ENCODE data around the gene PNPLA5. TPM values are rescaled to one million over a fixed set of nuclear protein-coding genes. Genes with fewer than 3 reads are reported as not detected.
"Not testable (repeated sequence)": the region's sequence is repeated elsewhere in the genome, so short reads cannot be mapped to it uniquely, and the experiment has no call there.

The PNPLA5 gene
- total RNA-seq, 1 donor from 2014 or later, result not detected

DNA sequence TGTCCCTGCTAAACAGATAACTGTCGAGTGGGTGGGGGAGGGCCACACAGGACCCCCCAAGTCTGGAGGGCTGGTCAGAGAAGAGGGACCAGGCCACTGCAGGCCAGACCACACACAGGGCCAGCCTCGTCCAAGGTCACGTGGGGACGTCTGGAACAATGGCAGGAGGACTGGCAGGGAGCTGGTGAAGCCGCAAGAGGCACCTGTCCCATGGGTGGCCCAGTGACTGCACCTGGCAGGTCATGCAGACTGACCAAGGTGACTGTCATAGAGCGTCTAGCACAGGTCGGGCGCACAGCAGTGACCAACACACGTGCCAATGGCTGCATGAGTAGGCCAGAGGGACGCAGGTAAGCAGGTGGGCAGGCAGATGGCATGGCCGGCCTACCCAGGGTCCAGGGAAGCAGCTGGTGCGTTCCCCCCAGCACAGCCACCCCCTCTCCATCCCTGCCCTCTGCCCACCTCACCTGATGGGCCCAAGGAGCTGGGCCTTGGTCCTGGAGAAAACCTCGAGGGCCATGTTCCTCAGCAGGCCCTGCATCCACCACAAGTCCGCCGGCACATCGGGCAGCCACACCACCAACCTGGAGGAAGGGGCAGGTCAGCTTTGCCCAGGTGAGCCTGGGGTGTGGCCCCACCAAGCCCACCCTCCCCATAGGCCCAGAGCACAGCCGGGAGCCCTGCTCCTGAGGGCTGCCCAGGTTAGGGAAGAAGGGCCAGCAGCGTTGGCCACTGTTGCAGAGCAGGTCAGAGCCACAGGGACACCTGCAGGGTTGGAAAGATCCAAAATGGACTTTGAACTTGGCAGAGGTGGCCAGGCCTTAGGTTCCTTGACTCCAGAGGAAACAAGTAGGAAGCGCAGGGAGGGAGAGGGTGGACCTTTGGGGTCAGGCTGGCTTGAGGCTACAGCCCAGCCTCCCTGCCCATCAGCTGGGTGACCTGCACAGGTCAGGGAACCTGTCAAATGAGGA lies 10.4 kb downstream of the PNPLA5 start:
- intact Hi-C loops (cut with micrococcal nuclease), result loop anchor here (2.0 kb wide), 1 partner anchor 745 kb away; no protein-coding TSS in a partner anchor

DNA sequence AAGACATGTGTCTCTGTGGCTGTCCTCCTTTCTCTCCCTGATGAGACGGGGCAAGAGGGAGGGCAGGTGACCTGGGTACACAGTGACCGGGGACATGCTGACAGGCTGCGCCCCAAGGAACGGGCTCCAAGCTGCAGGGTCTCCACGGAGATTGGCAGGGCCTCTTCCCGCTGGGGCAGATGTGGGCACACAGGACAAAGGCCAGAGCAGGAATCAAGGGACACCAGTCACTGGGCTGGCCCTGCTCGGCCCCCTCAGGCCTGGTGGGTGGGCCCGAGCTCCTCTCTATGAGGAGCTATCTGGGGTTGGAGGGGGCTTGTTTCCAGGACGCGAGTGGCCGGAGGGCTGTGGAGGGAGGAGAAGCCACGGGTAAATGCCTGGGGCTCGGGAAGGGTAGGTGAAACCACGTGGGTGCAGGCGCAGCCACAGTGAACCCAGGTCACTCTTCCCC lies 11.2 kb downstream of the PNPLA5 start:
- intact Hi-C loops (cut with micrococcal nuclease), result no loop called here

DNA sequence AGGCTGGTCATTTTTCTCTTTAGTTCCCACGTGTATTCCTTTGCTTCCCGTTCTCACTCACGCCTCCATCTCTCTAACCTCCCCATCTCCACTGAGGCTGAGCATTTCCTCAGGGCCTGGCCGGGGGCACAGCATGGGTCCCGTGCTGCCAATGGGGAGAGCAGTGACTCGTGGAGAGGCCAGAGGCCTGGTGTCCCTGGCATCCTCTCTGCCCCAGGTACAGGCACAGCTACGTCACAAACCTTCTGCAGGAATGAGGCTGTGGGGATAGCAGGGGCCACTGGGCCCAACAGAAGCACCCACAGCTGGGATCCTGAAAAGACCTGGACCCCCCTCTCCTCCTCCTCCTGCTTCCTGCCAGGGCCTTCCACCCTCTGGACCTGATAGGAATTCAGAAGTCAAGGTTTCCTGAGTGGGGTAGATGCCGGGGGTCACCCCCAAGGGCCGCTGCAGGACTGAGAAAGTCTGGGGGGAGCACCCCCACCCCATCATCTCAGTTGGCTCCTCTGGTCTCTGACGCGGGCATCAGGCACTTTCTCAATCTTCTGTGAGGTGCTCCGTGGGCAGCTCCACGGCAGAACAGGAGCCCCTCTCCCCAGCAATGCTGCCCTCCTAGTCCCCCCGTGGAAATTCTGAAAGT lies 11.8 kb downstream of the PNPLA5 start:
- intact Hi-C loops (cut with micrococcal nuclease), result no loop called here

DNA sequence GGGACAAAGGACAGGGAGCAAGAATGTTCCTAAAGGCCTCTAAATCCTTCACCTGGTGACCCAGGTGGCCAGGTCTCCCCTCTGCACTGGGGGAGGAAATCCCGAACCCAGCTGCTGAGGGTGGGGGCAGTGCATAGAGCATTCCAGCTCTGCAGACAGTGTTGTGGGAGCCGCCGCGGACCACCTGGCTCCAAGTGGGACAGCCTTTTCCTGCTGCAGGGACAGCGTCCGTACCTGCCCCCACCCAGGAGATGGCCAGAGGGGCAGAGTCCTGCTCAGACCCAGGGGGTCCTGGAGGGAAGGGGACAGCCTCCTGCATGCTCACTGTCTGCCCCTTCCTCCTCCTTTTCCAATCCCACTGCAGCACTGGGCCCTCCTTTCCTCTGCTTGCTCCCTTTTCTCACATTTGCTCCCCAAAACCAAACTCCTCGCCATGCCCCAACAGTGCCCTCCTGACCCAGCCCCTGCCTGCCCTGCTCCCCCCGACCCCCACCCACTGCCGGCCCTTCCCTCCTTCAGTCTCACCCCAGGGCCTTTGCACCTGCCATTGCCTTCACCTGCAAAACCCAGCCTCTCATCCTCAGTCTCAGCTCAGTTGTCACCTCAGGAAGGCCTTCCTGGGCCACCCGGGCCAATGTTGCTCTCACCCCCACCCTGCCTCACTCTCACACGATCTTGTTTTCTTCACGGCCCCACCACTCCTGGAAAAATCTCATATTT lies 12.8 kb downstream of the PNPLA5 start:
- intact Hi-C loops (cut with micrococcal nuclease), result no loop called here

DNA sequence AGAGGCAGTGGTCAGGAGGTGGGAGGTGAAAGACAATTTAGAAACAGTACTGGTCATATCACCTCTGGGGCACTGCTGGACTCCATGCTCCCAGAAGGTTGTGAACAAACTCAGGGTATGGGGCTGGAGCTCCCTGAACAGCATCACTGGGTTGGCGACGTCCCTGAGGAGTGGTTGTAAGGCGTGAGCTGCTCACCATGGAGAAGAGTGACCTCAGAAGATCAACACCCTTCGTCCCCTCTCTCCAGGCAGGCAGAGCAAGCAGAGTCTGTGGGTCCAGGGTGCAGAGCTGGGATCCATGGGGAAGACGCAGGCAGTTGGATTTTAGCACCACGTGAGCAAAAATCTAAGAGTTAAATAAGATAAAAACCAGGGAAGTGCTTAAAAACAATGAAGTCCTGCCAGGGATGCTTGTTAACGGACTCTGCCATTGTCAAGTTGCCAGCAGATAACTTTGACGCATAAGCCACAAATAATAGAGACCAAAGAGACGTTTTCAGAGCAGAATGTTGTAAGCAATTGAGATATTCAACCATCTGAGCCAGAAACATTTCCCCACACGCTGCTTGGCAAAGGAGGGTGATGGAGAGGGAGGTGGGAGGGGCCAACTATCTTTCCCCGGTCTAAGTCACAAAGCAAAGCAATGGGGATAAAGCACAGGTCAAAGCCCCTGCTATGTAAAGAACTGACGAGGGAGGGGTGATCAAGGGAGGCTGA lies 13.6 kb downstream of the PNPLA5 start:
- intact Hi-C loops (cut with micrococcal nuclease), result no loop called here

DNA sequence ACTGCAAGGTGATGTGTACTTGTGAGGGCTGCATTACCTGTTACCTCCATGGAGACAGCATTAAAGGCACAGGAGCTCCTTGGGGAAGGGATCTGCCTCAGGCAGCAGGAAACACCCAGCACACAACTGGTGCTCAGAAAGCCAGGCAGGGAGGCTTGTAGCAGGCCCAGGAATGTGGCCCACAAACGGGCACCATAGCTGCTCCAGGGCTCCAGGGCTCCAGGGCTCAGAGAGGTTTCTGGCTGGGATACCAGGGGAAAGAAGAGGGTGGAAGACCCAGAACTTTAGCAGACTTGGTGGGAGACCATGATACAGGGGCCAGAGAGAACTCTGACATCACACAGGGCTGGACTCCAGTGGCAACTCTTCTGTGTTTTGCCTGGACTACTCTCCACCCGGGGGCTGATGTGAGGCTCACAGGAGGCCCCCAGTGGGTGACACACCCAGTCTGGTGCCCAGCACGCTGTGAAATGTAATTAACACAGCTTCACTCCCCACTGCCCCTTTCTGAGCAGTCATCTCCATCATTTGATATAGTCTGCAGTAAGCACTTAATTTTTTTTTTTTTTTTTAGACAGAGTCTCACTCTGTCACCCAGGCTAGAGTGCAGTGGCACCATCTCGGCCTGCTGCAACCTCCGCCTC lies 14.8 kb downstream of the PNPLA5 start:
- intact Hi-C loops (cut with micrococcal nuclease), result no loop called here

DNA sequence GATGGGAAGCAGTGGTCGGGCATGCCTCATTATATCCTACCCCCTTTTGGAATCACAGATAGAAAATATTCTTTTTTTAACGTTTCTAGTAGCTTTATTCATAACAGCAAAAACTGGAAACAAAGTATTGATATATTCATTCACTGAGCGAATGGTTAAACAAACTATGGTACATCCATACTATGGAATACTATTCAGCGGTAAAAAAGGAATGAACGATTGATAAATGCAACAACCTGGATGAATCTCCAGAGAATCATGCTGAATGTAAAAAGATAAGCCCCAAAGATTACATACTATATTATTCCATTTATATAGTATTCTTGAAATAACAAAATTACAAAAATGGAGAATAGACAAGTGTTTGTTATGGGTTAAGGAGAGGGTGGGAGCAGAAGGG lies 22.0 kb downstream of the PNPLA5 start:
- intact Hi-C loops (cut with micrococcal nuclease), result no loop called here

DNA sequence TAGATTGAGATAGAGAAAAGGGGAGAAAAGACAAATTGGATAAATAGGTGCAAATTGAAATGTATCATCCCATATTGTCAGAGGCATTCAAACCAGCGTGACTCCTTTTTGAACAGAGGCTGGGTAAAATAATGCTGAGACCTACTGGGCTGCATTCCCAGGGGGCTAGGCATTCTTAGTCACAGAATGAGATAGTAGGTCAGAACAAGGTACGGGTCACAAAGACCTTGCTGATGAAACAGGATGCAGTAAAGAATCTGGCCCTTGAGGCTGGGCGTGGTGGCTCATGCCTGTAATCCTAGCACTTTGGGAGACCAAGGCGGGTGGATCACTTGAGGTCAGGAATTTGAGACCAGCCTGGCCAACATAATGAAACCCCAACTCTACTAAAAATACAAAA lies 22.8 kb downstream of the PNPLA5 start:
- intact Hi-C loops (cut with micrococcal nuclease), result not testable (repeated sequence)

DNA sequence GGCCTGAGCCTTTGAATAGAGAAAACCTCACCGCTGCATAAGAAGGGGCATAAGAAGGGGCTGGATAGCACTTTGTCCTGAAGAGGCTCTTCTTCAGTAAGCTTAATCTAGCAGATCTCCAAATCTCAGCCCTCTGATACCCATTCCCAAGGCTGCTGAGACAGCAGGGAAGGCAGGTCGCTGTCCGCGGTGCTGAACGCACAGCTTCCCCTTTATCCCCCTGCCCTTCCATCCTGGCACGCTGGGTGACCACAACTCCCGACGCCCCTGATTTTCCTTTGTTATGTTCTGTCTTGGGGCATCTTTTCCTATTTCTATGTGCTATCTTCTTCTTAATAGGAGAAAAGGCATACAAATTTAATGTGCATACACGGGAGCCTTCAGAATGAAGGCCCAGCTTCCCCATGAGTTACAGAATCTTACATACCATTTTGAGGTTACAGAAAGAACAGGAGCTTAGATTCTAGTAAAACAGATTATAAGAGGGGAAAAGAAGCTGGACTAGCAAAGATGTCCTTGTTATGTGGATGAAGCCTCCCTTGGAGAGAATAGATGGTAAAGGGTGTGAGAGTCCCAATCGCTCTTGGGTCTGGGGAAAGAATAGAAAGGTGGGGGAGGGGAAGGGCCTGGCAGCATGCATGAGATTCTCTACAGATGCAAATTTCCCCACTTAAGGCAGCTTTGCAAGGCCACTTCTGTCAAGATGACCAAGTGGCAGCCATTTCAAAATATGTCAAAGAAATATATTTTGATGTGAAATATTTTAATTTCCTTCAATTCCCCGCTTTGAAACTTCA lies 23.8 kb downstream of the PNPLA5 start:
- intact Hi-C loops (cut with micrococcal nuclease), result no loop called here

DNA sequence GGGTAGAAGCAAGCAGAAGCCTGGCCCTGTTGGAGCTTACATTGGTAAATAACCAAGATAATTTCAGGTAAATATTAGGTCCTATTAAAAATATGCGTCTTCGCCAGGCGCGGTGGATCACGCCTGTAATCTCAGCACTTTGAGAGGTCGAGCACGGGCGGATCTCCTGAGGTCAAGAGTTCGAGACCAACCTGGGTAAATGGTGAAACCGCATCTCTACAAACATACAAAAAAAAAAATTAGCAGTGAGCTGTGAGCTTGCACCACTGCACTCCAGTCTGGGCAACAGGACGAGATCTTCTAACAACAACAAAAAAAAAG lies 29.0 kb downstream of the PNPLA5 start:
- intact Hi-C loops (cut with micrococcal nuclease), result no loop called here

DNA sequence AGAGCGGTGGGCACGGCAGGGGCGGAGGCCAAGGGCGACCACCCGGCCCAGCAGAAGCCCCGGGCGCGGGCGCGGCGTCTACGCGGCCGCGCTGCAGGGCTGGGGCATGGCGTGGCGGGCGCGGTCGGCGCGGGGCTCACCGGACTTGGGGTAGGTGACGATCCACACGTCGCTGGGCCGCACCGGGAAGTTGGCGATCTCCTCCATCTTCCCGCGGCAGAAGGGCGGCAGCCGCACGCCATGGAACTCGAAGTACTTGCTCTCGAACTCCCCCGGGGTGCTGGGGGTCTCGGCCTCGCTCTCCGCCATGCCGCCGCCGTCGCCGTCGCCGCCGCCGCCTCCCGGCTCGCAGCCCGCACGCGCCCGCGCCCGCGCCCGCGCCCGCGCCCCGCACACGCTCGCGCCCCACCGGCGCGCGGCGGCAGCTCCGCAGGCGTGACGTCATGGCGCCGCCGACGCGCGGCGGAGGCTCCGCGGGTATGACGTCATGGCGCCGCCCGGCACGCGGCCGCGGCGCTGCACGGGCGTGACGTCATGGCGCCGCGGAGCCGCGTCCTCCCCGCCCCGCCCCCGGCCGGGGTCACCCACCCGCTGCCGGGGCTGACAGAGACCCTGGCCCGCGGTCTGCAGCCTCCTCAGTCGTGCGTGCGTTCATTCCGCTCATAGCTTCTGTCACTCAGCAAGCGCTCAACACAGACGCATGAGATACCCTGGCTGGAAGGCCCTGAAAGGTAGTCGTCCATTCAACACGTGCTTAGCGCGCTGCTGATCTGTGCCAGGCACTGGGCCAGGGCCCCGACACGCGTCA lies 29.5 kb downstream of the PNPLA5 start, which contains the start of gene SULT4A1:
TSS of gene SULT4A1 (minus strand) at position 440 of the 808 bp plus-strand sequence. CDS start at position 309, 131 bp downstream.
- intact Hi-C loops (cut with micrococcal nuclease), result no loop called here

DNA sequence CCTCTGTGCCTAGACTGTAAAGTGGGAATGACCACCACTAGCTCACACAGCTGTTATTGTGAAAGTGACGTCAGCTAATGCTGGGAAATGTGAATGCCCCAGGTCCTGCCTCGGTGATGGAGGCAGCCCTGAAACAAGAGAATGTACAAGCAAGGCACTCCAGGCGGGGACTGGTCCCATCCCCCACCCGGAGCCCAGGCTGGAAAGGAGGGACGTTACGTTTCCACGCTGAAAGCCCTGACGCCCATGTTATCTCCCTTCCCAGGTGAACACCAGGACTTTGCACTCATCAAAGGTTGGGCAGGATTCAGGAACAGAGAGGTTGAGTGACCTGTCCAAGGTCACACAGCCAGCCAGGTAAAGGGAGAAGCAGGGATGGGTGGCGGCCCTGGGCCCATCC lies 30.3 kb downstream of the PNPLA5 start:
- intact Hi-C loops (cut with micrococcal nuclease), result no loop called here

DNA sequence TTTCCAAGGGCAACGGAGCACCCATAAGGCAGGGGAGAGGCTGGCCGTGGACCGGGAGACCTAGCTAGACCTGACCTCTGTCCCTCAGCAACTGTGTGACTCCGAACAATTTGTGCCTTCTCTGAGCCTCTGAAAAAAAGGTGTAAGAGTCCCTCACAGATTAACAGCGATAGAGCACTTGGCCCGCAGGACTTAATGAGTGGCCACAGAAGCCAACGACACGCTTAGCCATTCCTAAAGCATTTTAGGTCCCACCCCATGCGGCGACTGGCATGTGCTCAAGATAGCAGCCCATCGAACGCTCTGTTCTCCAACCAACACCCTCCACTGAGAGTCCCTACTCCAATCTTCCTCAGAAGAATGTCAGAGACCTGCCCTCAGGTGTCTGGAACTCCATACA lies 31.0 kb downstream of the PNPLA5 start:
- intact Hi-C loops (cut with micrococcal nuclease), result no loop called here

DNA sequence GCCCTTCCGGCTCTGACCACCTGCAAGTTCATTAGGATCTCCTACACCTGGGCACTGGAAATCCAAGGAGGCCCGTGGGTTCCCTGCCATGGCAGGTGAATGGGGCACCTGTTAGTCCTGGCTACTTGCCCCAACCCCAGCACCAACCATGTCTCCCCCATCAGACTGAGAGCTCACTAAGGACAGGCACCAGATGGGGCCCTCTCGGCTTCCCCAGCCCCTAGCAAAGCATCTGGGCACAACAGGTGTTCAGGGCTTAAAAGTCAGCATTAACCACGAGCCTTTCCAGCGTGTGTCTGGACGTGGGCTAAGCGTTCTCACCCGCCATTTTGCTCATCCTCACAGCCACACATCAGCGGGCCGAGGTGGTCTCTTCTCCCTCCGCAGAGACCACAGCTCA lies 31.7 kb downstream of the PNPLA5 start:
- intact Hi-C loops (cut with micrococcal nuclease), result no loop called here

DNA sequence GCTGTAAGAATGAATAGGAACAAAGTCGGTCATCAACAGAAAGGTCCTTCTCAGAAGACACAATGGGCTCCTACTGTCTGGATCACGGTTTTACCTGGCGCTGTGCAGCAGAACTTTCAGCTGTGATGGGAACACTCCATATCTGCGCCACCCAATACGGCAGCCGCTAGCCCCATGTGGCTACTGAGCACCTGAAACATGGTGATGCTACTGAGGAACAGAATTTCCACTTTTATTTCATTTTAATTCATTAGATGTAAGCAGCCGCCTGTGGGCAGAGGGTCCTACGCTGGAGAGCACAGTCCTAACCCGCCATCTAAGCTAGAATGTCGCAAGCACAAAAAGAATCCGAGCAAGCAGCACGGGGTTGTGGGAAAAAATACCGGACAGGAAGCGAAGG lies 32.2 kb downstream of the PNPLA5 start:
- intact Hi-C loops (cut with micrococcal nuclease), result no loop called here

DNA sequence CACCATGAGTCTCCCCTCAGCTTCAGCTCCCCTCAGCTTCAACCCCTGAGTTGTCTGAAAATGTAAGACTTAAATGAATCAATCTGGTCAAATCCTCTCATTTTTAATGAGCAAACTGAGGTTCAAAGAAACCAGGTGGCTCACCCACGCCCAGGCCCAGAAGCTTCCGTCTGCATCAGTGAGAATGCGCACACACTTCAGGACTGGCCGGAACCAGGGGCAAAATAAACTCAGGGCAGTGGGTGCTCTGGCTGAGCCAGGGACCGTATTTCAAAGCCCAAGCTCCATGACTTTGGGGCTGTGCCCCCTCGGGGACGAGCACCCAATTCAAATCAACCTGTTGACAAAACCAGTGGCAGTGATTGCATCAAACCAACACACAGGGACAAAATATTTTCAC lies 32.6 kb downstream of the PNPLA5 start:
- intact Hi-C loops (cut with micrococcal nuclease), result no loop called here

DNA sequence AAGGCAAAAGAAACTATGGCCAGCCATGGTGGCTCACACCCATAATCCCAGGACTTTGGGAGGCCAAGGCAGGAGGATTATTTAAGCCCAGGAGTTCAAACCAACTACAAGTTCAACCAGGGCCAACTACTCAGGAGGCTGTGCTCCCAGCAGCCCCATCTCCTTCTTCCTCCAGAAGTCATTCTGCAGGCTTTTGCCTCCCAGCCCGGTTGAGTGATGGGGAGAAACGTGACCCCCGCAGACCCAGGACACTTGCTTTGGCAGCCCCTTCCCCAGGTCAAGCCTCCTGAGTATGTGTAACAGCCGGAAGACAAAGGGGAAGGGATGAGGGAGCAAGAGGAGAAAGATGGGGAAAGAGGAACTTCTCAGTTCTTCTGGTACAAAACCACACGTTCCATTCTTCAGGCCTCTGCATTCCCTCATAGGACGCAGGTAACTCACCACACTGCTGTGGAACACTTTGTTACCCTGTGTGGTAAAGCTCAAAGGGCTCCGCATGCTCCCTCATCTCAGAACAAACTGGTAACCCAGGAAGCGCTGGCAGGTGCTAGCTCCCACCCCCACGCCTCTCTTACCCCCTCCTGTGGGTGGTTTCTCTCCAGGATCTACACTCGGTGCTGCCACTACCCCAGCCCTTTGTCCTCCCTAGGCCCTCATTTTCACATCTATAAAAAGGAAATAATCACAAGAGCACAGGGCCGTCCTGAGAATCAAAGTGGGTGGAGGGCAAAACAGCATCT lies 33.5 kb downstream of the PNPLA5 start:
- intact Hi-C loops (cut with micrococcal nuclease), result no loop called here

DNA sequence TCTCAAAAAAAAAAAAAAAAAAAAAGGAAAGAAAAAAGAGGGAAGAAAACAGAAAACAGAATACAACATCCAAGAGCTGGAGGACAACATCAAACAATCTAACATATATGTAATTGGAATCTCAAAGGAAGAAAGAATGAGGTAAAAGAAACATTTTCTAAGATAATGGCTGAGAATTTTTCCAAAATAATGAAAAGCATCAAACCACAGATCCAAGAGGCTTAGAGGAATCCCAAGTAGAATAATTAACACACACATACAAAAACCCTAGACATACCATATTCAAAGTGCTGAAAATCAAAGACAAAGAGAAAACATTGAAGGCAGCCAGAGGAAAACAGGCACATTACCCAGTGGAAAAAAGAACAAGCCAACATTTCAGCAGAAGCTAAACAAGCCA lies 34.4 kb downstream of the PNPLA5 start:
- intact Hi-C loops (cut with micrococcal nuclease), result no loop called here

All from T-helper 1 cell treated with Interleukin-12 subunit alpha and Interleukin-12 subunit beta and Interleukin-4 antibody, amounts not matched to agents 30 ng/mL and 1 ng/mL, for 36 hours (primary cell).